Thymus (tissue), 11 donors: ENCODE measurements around the gene KCNJ5. TPM values are rescaled to one million over a fixed set of nuclear protein-coding genes. Genes with fewer than 3 reads are reported as not detected.

Experiments used
- DNase-seq, 9 donors: peaks; one replicate each; pipeline ENCODE4 v3.0.0-alpha.2; 2013; ENCODE audit warnings: low spot score in 9 of 9, low read depth in 6 of 9, missing footprints in 1 of 9
- H3K27ac ChIP-seq, 2 donors: one replicate each; pipeline ENCODE4 v1.5.1; 2013; ENCODE audit warnings: control low read depth in 1 of 2, low read depth in 1 of 2, low read length in 1 of 2, mild to moderate bottlenecking in 1 of 2, moderate library complexity in 1 of 2
- H3K27me3 ChIP-seq, 2 donors: one replicate each; pipeline ENCODE4 v1.5.1; 2013; ENCODE audit warnings: low read length in 1 of 2; ENCODE audit not compliant: control insufficient read depth in 2 of 2, insufficient read depth in 1 of 2
- H3K36me3 ChIP-seq, 2 donors: one replicate each; pipeline ENCODE4 v1.5.1; 2013; ENCODE audit warnings: low read length in 1 of 2, mild to moderate bottlenecking in 1 of 2, moderate library complexity in 1 of 2; ENCODE audit not compliant: control insufficient read depth in 2 of 2, insufficient read depth in 2 of 2
- H3K4me1 ChIP-seq, 2 donors: one replicate each; pipeline ENCODE4 v1.5.1; 2013; ENCODE audit warnings: low read length in 2 of 2; ENCODE audit not compliant: control insufficient read depth in 2 of 2, insufficient read depth in 2 of 2
- H3K4me3 ChIP-seq, 2 donors: one replicate each; pipeline ENCODE4 v1.5.1; 2013; ENCODE audit warnings: low read length in 2 of 2, control low read depth in 1 of 2, mild to moderate bottlenecking in 1 of 2
- H3K9me3 ChIP-seq, 2 donors: one replicate each; pipeline ENCODE4 v1.5.1; 2013; ENCODE audit warnings: low read length in 1 of 2, mild to moderate bottlenecking in 1 of 2; ENCODE audit not compliant: control insufficient read depth in 2 of 2, insufficient read depth in 1 of 2
- WGBS: extraction: QIAGEN DNeasy Blood & Tissue Kit; methylation state at CpG from one replicate; pipeline ENCODE4 v1.1.7; 2013; 5-methylcytosine and 5-hydroxymethylcytosine counted together
- polyA plus RNA-seq: library from polyadenylated mRNA; stranded (reverse); fragments of 200-250 nt; gene quantifications from one replicate; pipeline ENCODE4 v1.2.3, GENCODE V29; 2013
- total RNA-seq: library from RNA; stranded (reverse); fragments of 120-200 nt; gene quantifications from one replicate; pipeline ENCODE4 v1.2.4, GENCODE V29; 2013
- donor health status: healthy.

Gene KCNJ5
- total and polyA plus RNA-seq, 2 donors: 0.55 to 7.2 TPM

DNA sequence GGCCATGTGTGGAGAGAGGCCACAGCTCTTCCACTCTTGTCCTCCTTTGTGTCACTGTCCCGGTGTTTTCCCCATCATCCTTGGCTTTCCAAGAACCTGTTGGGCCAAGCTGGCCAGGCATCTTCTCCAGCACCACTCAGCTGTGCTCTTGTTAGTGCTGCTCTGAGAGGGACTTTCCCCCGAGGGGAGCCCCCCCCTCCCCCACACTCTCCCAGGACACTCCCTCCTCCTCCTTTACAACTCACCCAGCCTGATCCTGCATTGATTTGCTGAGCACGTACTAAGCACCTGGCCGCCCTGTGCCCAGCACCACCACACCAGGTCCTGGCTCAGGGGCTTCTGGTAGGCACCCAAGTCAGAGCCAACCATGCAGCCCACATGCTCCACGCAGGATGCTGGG lies 38.3 kb downstream of the KCNJ5 start:
- H3K36me3 ChIP-seq: no peaks in the 10 kb centered on the region
- H3K27ac ChIP-seq: no peak overlapping the region
- H3K27me3 ChIP-seq: peaks cover 0 to 32% of the 10 kb centered on the region in 2 donors
- no peak overlapping the region for H3K4me3 ChIP-seq
- DNase-seq: no peak
- WGBS: 90% methylated on average over 5 of the region's 5 CpGs
- peaks cover 0 to 7% of the 10 kb centered on the region in 2 donors for H3K4me1 ChIP-seq
- no peaks in the 10 kb centered on the region for H3K9me3 ChIP-seq

DNA sequence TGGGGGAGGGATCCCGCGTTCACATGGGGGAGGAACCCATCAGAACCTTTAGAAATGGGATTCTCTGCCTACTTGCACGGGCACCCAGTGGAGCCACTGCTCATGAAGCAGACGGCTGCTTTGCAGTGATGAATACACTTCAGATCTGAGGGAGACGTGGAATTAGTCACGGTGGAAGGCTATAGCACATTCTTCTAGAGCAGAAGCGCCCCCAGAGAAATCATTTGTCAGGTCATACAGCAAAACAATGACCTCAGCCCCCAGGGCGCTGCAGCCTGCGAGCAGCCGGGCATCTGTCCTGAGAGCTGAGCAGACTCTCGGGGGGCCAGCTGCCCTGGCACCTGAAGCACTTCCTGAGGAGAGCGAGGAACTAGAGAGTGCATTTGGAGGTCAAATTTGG lies 38.8 kb downstream of the KCNJ5 start:
- Histone ChIP-seq H3K4me1 (peaks cover 0 to 7% of the 10 kb centered on the region in 2 donors), H3K4me3 (no peak overlapping the region), H3K9me3 (no peaks in the 10 kb centered on the region), H3K36me3 (no peaks in the 10 kb centered on the region), H3K27ac (no peak overlapping the region), H3K27me3 (peaks cover 0 to 27% of the 10 kb centered on the region in 2 donors)
- WGBS: 90% methylated on average over 12 of the region's 12 CpGs
- no peak for DNase-seq

- DNase-seq: no peak
- Histone ChIP-seq H3K27ac (no peak overlapping the region), H3K4me1 (peaks cover 0 to 7% of the 10 kb centered on the region in 2 donors), H3K36me3 (no peaks in the 10 kb centered on the region), H3K9me3 (no peaks in the 10 kb centered on the region), H3K27me3 (peaks cover 0 to 21% of the 10 kb centered on the region in 2 donors), H3K4me3 (no peak overlapping the region)
- 89% methylated on average over 3 of the region's 3 CpGs for WGBS
Observed at GRCh38 chr11:128931066-128931465, 39.9 kb downstream of the KCNJ5 start.

DNA sequence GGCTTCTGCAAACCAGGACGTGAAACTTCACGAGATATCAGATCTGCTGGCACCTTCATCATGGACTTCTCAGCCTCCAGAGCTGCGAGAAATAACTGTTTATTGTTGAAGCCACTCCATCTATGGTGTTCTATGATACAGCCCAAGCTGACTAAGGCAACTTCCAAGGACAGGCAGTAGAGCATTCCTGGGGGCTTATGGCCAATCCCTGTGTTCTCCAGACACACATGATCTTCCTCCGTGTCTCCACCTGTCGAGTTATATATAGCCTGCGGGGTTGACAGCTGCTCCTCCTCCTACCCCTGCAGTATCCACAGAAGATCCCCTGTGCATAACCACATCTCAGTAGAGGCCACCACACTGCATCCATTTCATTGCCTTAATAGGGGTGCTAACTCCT lies 40.5 kb downstream of the KCNJ5 start:
- peaks cover 0 to 7% of the 10 kb centered on the region in 2 donors for H3K4me1 ChIP-seq
- no peaks in the 10 kb centered on the region for H3K36me3 ChIP-seq
- H3K27me3 ChIP-seq: peaks cover 0 to 16% of the 10 kb centered on the region in 2 donors
- WGBS: 94% methylated on average over 6 of the region's 6 CpGs
- no peak overlapping the region for H3K27ac ChIP-seq
- DNase-seq: no peak
- H3K4me3 ChIP-seq: no peak overlapping the region
- no peaks in the 10 kb centered on the region for H3K9me3 ChIP-seq

GRCh38 chr11:128933481-128934178 lies 42.5 kb downstream of the KCNJ5 start:
- peaks cover 0 to 10% of the 10 kb centered on the region in 2 donors for H3K4me1 ChIP-seq
- H3K27ac ChIP-seq: no peak overlapping the region
- H3K36me3 ChIP-seq: no peaks in the 10 kb centered on the region
- H3K27me3 ChIP-seq: peaks cover 0 to 5% of the 10 kb centered on the region in 2 donors
- WGBS: 94% methylated on average over 7 of the region's 7 CpGs
- H3K9me3 ChIP-seq: no peaks in the 10 kb centered on the region
- no peak for DNase-seq
- H3K4me3 ChIP-seq: no peak overlapping the region

DNA sequence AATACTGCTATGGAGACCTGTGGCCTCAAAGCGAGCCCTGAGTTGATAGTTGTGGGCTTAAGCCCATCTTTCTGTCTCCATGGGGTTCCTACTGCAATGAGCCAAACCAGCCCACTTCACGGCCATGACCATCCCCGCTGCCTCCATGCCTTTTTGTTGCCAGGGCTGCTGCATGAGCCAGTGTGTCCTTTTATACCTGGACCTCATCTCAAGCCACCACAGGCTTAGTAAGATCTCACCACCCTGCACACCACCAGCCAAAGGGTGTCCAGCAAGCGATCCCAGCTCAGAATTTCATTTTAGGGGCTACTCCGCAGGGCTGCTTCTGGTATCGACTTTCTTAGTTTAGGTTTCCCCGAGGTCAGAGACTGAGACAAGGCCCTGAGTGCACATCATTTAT lies 43.2 kb downstream of the KCNJ5 start:
- Histone ChIP-seq H3K36me3 (no peaks in the 10 kb centered on the region), H3K9me3 (no peaks in the 10 kb centered on the region), H3K27me3 (peaks cover 0 to 5% of the 10 kb centered on the region in 2 donors), H3K4me3 (no peak overlapping the region), H3K4me1 (peaks cover 0 to 10% of the 10 kb centered on the region in 2 donors), H3K27ac (no peak overlapping the region)
- 97% methylated on average over 7 of the region's 7 CpGs for whole genome bisulfite sequencing
- no peak for DNase-seq

- Histone ChIP-seq H3K27ac (no peak overlapping the region), H3K4me1 (peaks cover 0 to 9% of the 10 kb centered on the region in 2 donors), H3K27me3 (peaks cover 0 to under 1% of the 10 kb centered on the region in 2 donors), H3K9me3 (no peaks in the 10 kb centered on the region), H3K4me3 (no peak overlapping the region), H3K36me3 (no peaks in the 10 kb centered on the region)
- DNase-seq: no peak
- WGBS: 98% methylated on average over 10 of the region's 10 CpGs
Observed at GRCh38 chr11:128934926-128935325, 43.8 kb downstream of the KCNJ5 start.

DNA sequence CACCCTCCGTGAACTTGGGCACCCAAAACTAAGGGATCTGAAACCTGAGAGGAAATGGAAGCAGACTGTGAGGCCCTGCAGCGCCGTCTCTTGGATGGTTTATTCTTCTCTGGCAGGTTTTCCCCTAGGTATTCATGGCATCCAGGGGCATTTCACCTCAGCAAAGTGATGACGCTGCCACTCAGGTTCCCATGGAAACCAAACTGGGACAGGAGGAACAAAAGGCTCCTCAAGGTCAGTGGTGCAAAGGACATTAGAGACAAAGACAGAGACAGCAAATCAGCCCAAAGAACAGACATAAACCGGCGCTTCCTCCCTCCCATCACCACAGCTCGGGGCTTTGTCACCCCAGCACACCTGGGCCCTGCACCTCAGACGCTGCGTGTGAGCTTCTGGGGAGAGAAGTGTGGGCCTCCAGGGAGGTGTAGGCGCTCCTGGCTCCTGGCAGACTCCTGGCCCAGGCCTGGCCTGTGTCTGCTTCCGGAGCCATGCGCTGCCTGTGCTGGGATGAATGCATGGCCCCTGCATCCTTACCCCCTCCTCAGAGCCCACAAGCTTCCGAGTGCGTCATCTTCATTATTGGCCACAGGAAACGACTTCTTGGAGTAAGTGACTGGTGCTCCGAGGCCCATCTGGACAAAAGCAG lies 45.6 kb downstream of the KCNJ5 start:
- no peaks in the 10 kb centered on the region for H3K36me3 ChIP-seq
- no peak overlapping the region for H3K27ac ChIP-seq
- H3K4me1 ChIP-seq: peaks cover 0 to 9% of the 10 kb centered on the region in 2 donors
- peaks cover 0 to 2% of the 10 kb centered on the region in 2 donors for H3K27me3 ChIP-seq
- H3K9me3 ChIP-seq: no peaks in the 10 kb centered on the region
- DNase-seq: no peak
- 90% methylated on average over 16 of the region's 16 CpGs for WGBS
- no peak overlapping the region for H3K4me3 ChIP-seq

- no peak for DNase-seq
- Histone ChIP-seq H3K27ac (no peak overlapping the region), H3K9me3 (no peaks in the 10 kb centered on the region), H3K4me1 (peaks cover 0 to 14% of the 10 kb centered on the region in 2 donors), H3K36me3 (no peaks in the 10 kb centered on the region), H3K4me3 (no peak overlapping the region), H3K27me3 (peaks cover 0 to 4% of the 10 kb centered on the region in 2 donors)
- 94% methylated on average over 9 of the region's 9 CpGs for WGBS
Observed at GRCh38 chr11:128937480-128937879, 46.3 kb downstream of the KCNJ5 start.
